GM18867 (cell line): ENCODE data around the gene UIMC1.

ENCODE experiments used
- ATAC-seq: cut with Tn5 transposase; IDR thresholded peaks from one replicate; pipeline ENCODE4 v1.9.1; 2021; ENCODE audit warnings: mild to moderate bottlenecking, moderate library complexity; ENCODE audit not compliant: unreplicated experiment

The UIMC1 gene

GRCh38 chr5:176904276-176904675 is 102.3 kb downstream of the UIMC1 start:
- no peak for ATAC-seq

GRCh38 chr5:176902911-176903664 is 103.5 kb downstream of the UIMC1 start:
- ATAC-seq, result no peak

- no peak for ATAC-seq
Measured at GRCh38 chr5:176902102-176902814, 104.3 kb downstream of the UIMC1 start.

- ATAC-seq, result no peak
Measured at GRCh38 chr5:176901260-176902101, 105.1 kb downstream of the UIMC1 start.

- no peak for ATAC-seq
Measured at GRCh38 chr5:176900780-176901204, 105.8 kb downstream of the UIMC1 start.

- ATAC-seq, result no peak
Measured at GRCh38 chr5:176899946-176900779, 106.4 kb downstream of the UIMC1 start.

- no peak for ATAC-seq
Measured at GRCh38 chr5:176899296-176899891, 107.2 kb downstream of the UIMC1 start, which contains the start of gene HK3. TSS of gene HK3 (minus strand) at chr5:176899346. CDS start at chr5:176896159, 3,187 bp downstream.

- no peak for ATAC-seq
Measured at GRCh38 chr5:176897263-176897662, 109.3 kb downstream of the UIMC1 start.

GRCh38 chr5:176895831-176896230 is 110.7 kb downstream of the UIMC1 start:
- no peak for ATAC-seq

GRCh38 chr5:176894298-176894697 is 112.3 kb downstream of the UIMC1 start:
- ATAC-seq, result no peak

- no peak for ATAC-seq
Measured at GRCh38 chr5:176892663-176893062, 113.9 kb downstream of the UIMC1 start.

- ATAC-seq, result no peak
Measured at GRCh38 chr5:176891331-176891958, 115.1 kb downstream of the UIMC1 start.

GRCh38 chr5:176890455-176891330 is 115.9 kb downstream of the UIMC1 start:
- no peak for ATAC-seq

- ATAC-seq, result no peak
Measured at GRCh38 chr5:176889321-176890280, 117.0 kb downstream of the UIMC1 start.

- ATAC-seq, result no peak
Measured at GRCh38 chr5:176888865-176889165, 117.8 kb downstream of the UIMC1 start.

GRCh38 chr5:176888016-176888864 is 118.3 kb downstream of the UIMC1 start:
- no peak for ATAC-seq
